Left forelimb (tissue), 1 donor: ENCODE measurements around the gene WNK2.
"Not testable (repeated sequence)": the region's sequence is repeated elsewhere in the genome, so short reads cannot be mapped to it uniquely, and the experiment has no call there.

Experiments
- DNase-seq: peaks from one replicate; pipeline ENCODE4 v3.0.0-alpha.2; 2018; ENCODE audit warnings: low spot score

WNK2 gene

DNA sequence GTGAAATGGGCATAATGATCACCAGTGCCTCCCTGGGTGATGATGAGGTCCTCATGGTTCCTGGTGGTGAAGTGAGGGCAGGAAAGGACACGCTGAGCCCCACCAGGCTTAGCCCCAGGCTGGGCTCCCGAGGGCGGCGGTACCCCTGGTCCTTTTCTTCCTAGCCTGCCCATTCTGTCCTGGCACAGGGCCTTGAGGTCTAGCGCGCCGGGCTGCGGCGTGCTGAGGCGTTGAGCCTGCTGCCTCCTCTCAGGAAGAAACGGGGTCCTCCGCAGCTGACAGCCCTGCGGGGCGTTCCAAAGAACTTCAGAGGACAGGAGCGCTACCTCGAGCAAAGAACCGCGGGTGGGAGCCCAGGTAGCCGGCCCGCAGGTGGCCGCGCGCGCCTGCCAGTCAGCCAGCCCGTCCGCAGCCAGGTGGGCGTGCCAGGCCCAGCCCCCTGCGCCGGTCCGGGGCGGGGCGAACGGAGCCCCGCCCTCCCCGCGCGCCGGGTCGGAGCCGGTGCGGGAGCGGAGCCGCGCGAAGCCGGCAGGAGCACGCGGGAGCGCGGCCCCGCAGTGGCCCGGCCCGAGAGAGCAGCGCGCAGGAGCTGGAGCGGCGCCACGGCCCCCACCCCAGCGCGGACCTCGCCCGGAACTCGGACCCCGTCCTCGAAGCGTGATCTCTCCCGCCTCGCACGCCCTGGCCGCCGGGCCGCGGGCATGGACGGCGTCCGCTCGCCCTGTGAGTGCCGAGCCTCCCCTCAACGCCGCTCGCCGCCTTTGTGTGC lies at the start of gene WNK2:
Gene WNK2 (plus strand): TSS at position 477 of the 769 bp plus-strand sequence. CDS start 791 bp downstream, outside the sequence.
- peak; percentile 67 for DNase-seq

DNA sequence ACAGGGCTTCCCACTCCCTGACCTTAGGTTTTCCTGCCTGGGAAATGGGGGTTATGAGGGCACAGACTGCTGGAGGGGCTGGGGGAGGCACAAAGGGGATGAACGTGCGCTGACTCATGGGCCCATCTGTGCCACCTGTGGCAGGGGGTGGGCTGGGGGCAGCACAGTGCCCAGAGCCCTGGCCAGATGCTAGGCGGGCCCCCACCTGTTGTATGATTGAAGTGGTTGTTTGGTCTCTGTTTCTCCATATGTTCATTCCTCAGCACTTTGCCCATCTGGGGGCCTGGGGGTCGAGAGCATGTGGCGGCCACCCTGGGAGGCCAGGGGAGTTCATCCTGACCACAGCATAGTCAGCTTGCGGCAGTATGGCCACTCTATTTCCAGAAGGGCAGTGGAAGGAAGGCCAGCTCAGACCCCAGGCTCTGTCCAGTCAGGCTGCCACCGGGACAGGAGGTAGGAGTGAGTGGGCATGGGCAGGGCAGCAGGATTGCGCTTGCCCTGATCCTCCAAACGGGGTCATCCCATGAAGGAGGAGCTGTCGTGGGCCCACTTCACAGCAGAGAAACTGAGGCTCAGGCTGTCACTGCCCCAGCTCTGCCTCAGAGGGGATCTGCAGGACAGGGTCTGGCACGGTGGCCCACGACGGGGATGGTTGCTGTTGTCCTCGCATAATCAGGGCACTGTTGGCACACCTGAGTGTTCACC lies 49.0 kb upstream of the WNK2 start:
- DNase-seq, result no peak

DNA sequence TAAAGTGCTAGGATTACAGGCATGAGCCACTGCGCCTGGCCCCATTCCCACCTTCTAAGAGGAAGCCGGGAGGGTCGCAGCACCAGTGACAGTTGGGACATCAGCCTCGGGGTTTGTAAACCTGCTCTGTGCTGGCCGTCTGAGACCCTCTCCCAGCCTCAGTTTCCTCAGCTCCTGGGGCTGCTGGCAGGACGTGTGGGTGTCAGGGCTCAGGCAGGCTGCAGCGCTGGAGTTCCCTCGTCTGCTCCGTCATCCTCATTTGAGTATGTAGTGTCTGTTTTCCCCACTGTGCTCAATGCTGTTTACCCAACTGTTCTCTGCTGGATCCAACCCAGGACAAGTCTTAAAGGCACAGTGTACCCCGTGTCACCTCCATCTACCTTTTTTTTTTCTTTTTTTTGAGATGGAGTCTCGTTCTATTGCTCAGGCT lies 47.9 kb upstream of the WNK2 start:
- DNase-seq, result no peak

DNA sequence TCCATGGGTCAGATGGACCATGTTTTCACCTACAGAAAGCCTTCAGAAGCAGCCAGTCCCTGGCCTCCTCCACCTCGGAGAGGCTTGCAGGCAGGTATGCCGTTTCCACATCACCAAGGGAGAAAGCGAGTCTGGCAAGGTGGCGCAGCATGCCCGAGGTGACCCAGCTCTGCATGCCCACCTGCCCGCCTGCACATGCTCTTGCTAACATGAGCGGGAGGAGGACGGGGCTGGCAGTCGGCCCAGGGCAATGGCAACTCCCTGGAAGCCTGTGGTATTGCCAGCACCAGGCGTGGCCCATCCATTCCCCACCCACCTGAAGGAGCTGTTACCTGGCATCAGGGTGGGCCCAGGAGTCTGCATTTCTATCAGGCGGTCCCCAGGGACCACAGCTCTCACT lies 46.6 kb upstream of the WNK2 start:
- DNase-seq, result no peak

DNA sequence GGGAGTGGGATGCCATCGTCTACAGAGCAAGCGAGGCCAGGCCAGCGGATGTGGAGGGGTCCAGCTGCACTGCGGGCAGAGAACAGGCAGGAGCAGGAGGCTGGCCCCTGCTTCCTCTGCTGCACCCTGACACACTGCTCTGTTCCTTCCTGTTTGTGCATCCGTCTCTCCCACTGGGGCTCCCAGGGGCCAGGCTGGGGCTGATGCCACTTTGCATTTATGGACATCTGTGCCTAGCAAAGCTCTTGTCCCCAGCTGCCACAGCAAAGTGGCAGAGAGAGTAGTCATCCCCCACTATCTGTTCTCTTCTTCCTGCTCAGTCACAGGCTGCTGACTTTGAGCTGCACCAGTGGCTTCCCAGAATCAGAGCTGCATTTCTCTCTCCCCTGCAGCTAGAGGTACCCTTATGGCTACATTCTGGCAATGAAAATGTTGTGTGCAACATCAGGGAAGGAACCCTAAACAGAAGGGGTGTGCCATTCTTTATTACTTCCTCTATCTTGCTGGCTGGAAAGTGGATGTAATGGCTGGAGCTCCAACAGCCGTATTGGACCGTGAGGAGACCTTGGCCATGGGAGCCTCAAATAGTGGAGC lies 45.7 kb upstream of the WNK2 start:
- no peak for DNase-seq

DNA sequence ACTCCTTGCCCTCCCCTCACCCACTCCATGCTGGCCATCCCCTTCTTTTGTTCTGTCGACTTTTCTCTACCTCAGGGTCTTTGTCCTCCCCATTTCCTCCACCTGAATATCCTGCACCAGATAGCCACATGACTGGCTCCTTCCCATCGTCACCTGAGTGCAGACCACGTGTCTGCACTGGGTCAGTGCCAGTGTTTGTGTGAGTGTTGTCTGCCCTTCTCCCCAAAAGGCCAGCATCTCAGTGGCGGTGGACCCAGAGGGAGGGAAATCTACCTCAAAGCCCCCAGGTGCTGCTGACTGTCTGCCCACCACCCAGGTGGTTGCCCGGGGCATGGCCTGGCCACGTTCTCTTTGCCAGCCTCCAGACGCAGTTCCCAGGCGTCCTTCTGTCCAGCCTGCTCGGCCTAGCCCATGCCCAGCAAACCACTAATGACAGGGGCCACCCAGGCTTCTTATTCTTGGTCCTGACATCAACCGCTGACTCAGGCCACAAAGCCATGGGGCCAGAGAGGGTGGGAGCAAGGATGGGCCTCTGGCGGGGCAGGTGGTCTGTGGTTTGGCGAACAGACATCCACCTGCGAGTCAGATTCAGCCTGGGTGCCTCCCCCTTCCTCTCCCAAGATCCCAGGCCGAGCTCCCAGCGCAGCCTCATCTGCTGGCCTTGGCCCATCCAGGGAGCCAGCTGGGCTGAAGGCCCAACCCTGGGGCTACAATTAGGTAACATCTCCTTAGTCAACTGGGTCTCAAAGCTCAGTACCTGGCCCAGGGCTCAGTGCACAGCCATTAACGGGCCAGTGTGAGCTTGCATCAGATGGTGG lies 44.4 kb upstream of the WNK2 start:
- peak; percentile 65 for DNase-seq

DNA sequence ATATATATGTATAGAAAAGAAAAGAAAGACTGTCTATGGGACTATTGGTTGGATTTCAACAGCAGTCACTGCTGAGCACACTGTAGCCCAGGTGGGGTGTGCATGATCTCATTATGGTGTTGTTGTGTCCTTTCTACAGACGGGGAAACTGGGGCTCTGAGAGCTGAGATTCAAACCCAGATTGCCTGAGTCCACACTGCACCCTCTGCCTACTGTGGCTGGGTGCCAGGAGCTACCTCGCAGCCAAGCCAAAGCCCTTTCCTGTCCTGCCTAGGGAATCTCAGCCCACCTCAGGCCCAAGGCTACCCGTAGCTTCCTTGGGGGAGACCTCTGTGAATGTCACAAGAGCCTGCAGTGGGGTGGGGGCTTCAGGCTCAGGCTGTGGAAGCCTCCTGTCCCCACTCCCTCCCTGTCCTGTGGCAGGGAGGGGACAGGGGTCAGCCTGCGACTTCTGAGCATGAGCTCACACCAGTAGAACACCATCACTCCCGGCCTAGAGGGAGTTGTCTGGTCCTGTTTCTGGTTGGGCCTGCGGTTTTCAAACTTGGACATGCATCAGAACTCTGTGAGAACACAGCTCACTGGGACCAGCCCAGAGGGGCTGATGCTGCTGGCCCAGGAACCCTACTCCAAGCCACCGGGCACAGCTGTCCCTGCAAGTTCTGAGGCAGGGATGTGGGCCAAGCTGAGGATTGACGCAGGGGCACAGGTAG lies 42.0 kb upstream of the WNK2 start:
- DNase-seq, result no peak

DNA sequence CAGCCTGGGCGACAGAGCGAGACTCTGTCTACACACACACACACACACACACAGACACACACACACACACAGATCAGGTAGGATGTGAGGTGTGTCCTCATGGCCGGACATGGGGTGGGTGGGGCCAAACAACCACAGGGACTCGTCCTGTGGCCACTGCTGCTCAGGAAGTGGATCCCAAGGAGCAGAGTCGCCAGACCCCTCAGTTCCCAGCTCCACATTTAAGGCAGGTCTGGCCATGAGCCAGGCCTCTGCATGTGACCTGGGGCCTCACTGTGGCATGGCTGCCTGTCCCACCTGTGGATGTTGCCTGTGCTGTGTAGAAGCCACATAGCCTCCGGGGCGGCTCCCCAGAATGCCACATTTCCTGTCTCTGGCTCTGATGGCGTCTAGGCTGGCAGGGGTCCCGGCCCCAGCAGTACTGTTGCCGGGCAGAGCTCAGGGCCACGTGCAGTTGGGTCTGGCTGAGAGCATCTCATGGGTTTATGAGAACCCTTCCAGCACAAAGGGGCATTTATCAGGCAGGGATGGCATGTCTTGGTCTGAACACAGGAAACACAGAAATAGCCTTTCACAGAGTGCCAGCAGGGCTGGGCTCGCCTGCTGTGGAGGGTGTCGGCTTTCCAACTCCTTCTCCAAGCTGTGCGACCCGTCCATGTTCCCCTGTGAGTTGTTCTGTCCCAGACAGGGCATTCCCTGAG lies 40.0 kb upstream of the WNK2 start:
- DNase-seq, result no peak

DNA sequence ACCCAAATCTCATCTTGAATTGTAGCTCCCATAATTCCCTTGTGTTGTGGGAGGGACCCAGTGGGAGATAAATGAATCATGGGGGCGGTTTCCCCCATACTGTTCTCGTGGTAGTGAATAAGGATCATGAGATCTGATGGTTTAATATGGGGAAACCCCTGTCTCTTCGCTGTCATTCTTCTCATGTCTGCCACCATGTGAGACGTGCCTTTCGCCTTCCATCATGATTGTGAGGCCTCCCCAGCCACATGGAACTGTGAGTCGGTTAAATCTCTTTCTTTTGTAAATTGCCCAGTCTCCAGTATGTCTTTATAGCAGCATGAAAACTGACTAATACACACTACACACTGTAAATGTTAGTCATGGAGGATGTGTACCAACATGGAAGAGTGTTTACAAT lies 37.2 kb upstream of the WNK2 start:
- not testable (repeated sequence) for DNase-seq

DNA sequence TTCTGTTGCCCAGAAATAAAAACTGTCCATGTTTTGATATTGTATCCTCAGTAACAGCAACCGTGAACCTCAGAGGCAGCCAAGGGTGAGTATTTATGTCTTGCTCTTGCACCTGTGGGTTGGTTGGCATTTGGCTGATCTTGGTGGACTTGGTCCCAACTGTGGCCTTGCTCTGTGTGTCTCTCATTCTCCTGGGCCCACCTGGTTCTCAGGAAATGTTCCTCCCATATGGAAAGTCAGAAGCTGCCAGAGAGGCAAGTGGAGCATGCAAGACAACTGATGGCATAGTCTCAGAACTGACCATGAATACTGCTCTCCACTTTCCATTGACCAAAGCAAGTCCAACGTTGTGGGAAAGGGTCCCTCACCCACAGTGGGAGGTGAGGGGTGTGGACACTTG lies 36.3 kb upstream of the WNK2 start:
- no peak for DNase-seq

DNA sequence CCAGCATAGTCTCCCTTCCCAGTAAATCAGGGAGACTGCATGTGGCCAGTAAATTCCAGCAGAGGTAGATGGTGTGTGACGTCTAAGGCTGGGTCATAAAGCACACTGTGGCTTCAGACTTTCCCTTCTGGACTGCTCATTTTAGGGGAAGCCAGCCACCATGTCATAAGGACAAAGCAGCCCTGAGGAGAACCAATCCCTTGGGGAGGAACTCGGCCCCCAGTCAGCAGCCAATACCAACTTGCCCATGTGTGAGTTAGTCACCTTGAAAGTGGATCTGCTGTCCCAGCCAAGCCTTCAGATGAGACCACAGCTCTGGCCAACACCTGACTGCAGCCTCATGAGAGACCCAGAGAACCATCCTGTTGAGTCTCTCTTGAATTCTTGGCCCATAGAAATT lies 35.2 kb upstream of the WNK2 start:
- DNase-seq, result no peak

DNA sequence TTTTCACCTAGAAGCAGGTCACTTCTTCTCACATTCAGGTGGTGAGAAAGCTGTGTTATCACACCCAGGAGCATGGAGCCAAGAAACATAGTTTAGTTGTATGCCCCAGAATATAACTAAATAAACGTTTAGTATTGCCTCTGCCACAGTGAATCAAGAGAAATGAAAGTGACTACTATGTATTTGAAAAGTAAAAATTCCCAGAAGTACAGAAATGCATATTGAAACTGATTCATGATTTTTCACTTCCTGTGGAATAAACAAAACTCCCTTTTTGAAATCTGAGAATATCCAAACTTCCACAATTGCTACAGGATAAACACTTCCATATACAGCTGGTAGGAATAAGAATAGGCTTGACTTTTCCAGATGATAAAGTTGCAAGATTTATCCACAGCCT lies 34.6 kb upstream of the WNK2 start:
- DNase-seq, result no peak

DNA sequence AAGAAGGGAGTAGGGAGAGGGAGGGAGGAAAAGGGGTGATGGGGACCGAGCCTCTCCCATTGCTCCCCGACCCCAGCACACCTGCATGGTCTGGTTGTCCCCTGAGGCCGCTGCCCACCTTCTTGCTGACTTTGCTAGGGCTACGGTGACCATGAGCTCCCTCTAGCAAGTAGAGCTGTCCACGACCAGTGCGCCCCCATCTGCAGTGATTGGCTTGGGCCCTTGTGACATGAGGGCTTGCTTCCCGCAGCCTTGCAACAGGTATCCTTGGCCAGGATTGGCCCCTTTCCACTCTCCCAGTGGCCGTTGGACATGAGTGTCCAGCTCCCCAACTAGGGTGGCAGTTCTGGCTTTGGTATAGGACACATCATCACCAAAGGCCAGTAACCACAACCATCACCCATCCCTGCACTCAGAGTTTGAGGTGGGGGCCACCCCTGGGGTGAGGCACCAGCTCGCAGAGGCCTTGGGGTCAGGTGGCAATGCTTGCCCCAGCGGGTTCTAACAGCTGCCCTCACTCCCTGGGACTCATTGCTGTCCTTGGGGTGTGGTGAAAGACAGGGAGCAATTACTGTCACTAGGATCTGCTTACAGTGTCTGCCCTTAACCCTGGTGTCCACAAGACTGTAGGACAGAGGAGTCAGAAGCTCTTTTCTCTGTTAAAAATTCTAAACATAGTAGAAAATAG lies 32.7 kb upstream of the WNK2 start:
- no peak for DNase-seq

DNA sequence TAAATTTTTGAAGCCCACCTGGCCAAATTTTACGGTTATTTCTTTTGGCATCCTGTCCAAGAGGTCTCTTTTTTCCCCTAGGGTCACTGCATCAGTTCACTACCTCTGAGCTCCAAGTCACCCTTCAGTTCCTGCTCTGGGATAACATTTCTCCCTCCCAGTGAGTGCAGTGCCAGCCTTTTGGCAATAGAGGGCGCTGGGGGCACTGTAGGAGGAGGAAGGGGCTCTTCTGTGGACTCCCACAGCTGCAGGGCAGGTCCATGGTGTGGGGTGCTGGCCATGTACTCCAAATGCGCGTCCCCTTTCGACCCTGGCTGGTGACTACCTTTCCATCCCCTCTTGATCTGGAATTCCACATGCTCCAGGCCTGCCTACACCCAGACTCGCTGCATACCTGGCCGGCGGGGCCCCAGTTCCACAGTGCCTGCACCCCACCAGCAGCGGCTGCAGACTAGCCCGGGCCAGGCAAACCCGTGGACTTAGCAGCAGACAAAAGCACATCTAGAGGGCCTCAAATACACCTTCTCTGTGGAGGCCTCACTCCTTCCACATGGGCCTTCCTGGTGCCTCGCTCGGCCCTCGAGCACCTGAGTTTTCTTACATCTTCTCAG lies 29.5 kb upstream of the WNK2 start:
- no peak for DNase-seq

DNA sequence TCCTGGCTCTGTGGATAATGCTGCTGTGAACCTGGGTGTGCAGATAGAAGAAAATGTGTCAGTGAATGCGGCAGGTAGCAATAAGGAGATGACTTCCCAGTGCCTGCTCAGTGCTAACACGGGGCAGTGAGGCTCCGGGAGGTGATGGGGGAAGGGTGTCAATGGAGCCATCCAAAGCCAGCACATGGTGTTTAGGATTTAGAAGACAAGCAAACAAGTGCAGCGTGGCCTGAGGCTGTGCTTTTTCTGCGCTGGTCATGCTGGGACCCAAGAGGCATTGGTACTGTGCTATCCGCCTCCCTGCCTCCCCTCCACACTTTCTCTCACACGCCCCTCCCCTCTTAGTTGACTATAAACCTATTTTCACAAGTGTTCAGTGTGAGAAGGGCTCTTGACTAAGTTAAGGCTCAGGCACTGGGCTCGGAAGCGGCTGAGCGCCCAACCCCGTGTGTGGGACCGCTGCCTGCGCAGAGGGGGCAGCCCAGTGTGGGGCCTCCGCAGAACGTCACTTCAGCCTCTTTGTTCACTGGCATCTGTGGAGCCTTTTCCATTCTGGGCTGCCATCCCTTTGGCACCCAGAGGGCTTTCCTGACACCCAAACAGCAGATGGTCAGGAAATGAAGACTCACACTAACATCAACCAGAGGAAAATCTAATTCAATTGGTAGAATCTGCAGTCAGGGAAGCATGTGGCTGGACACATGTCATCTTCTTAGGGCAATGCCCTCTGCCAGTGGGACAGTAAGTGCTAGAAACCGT lies 28.0 kb upstream of the WNK2 start:
- no peak for DNase-seq

DNA sequence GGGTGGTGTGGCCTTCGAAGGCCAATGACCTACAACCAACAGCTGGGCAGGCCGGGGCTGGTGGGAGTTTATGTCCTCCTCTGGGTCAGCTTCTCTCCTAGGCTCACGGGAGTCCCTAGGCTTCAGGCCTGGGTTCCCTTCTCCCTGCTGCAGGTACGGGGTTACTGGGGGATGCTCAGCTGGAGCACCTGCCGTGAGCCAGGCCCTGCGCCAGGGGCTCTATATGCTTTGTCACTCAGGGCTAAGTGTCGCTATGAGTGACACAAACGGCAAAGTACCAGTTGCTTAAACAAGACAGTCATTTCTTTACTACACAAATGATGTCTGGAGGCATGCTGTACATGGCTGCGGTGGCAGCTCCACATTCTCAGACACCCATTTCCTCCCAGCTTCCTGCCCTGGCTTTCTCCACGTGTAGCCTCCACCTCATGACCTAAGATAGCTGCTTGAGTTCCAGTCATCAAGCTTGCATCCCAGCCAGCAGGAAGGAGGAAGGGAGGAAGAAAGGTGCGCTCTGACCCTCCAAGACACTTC lies 27.4 kb upstream of the WNK2 start:
- DNase-seq, result no peak

DNA sequence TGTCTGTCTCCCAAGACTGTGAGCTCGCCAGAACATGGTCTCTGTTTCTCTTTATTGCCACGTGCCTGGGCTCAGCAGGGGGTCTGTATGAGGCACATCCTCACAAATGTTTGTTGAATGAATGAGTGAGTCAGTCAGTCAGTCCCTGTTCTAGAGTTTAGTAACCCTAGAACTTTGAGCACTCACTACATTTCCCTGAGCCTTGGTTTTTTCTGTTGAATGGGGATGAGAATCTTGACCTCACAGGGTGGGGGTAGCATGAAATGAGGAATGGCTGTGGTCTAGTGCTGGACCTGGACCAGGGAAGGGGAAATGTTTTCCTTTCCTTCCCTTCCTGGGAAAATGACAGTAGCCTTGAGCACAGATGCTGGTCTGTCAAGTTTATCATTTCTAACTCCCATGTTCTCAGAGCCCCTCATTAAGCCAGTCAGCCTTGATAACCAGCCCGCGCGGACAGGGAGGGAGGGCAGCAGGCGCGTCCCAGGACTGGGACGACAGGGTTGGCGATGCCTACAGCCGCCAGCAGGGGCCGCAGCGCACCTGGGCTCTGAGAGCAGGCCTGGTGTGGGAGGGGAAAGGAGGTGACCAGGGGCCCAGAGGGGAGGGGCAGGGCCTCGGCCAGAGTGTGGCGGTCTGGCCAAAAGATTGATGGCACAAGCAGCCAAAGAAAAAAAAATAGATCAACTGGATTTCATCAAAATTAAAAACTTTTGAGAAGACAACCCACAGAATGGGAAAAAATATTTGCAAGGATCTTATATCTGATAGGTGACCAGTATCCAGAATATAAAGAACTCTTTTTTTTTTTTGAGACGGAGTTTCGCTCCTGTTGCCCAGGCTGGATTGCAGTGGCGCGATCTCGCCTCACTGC lies 24.1 kb upstream of the WNK2 start:
- DNase-seq, result peak; percentile 89
